K562 (cell line): ENCODE results near the gene FYTTD1. TPM values are rescaled to one million over a fixed set of nuclear protein-coding genes. Genes with fewer than 3 reads are reported as not detected.

ENCODE experiments used
- ARHGAP35 ChIP-seq: fragments of 450-650 bp; IDR thresholded peaks from 2 replicates; pipeline ENCODE4 v1.6.1; 2018; ENCODE audit not compliant: partially characterized antibody
- ATF7 ChIP-seq: fragments of 450-650 bp; IDR thresholded peaks from 2 replicates; pipeline ENCODE4 v1.7.1; 2014; ENCODE audit warnings: mild to moderate bottlenecking, moderate library complexity
- CEBPB ChIP-seq: fragments of 450-650 bp; IDR thresholded peaks from 2 replicates; pipeline ENCODE4 v1.6.1; 2016; ENCODE audit warnings: missing genetic modification characterization, missing compliant biosample characterization
- CREM ChIP-seq: IDR thresholded peaks from 2 replicates; pipeline ENCODE4 v1.6.1; 2014; ENCODE audit warnings: antibody characterized with exemption, low read depth
- CSDE1 ChIP-seq, 2 experiments: fragments of 450-650 bp; IDR thresholded peaks; 2 replicates each; pipeline ENCODE4 v1.6.1; 2016; ENCODE audit warnings: mild to moderate bottlenecking in 1 of 2
- DPF2 ChIP-seq: fragments of 450-650 bp; IDR thresholded peaks from 2 replicates; pipeline ENCODE4 v1.6.1; 2016
- GATAD2B ChIP-seq: fragments of 450-650 bp; IDR thresholded peaks from 2 replicates; pipeline ENCODE4 v1.6.1; 2017; ENCODE audit warnings: mild to moderate bottlenecking, borderline replicate concordance
- GTF2F1 ChIP-seq: IDR thresholded peaks from 2 replicates; pipeline ENCODE4 v1.6.1; 2011; ENCODE audit warnings: low read depth, low read length, improper control_type of control experiment
- HDAC2 ChIP-seq: fragments of 450-650 bp; IDR thresholded peaks from 2 replicates; pipeline ENCODE4 v1.6.1; 2016; ENCODE audit warnings: mild to moderate bottlenecking
- HEY1 ChIP-seq: fragments of 250-450 bp; sonication (Bioruptor Pico); IDR thresholded peaks from 2 replicates; pipeline ENCODE4 v1.5.0; 2020; ENCODE audit warnings: mild to moderate bottlenecking, moderate library complexity, borderline replicate concordance
- KLF6 ChIP-seq: fragments of 250-450 bp; sonication (Bioruptor Pico); IDR thresholded peaks from 2 replicates; pipeline ENCODE4 v1.4.0; 2020; ENCODE audit warnings: mild to moderate bottlenecking, moderate library complexity, borderline replicate concordance
- NRF1 ChIP-seq, 2 experiments: fragments of 450-650 bp; IDR thresholded peaks in 1 of 2; conservative IDR thresholded peaks in 1 of 2; 2 replicates each; pipeline ENCODE4 v1.6.1; 2014; ENCODE audit warnings: mild to moderate bottlenecking in 2 of 2
- POLR2B ChIP-seq: fragments of 450-650 bp; IDR thresholded peaks from 2 replicates; pipeline ENCODE4 v1.6.1; 2018; ENCODE audit warnings: low read depth; ENCODE audit not compliant: partially characterized antibody
- POLR2H ChIP-seq: IDR thresholded peaks from 2 replicates; pipeline ENCODE4 v1.6.1; 2016; ENCODE audit warnings: missing genetic modification characterization, low read depth, mild to moderate bottlenecking, control low read depth, missing compliant biosample characterization, moderate library complexity
- PTBP1 ChIP-seq: fragments of 200-400 bp; formaldehyde crosslinking; IDR thresholded peaks from 2 replicates; pipeline ENCODE4 v1.6.1; 2017; ENCODE audit warnings: low read depth, low read length
- RNF2 ChIP-seq: sonication (generic); IDR thresholded peaks from 2 replicates; pipeline ENCODE4 v1.6.1; 2016
- TRIM28 ChIP-seq: fragments of 450-650 bp; IDR thresholded peaks from 2 replicates; pipeline ENCODE4 v1.6.1; 2017
- XRCC4 ChIP-seq: IDR thresholded peaks from one replicate; pipeline ENCODE4 v1.6.1; 2011; ENCODE audit not compliant: insufficient read depth, insufficient read length; ENCODE audit errors: extremely low read depth
- ZBTB7A ChIP-seq: IDR thresholded peaks from 2 replicates; pipeline ENCODE4 v1.6.1; 2011; ENCODE audit warnings: low read depth, mild to moderate bottlenecking, low read length, moderate library complexity, borderline replicate concordance; ENCODE audit not compliant: control insufficient read depth
- ZEB2 ChIP-seq: fragments of 450-650 bp; IDR thresholded peaks from 2 replicates; pipeline ENCODE4 v1.6.1; 2016
- ZNF12 ChIP-seq: sonication (generic); formaldehyde crosslinking; IDR thresholded peaks from 2 replicates; pipeline ENCODE4 v1.4.0; 2020; ENCODE audit warnings: mild to moderate bottlenecking, missing genetic modification reagents
- ZNF79 ChIP-seq: fragments of 250-450 bp; sonication (Bioruptor Pico); IDR thresholded peaks from 2 replicates; pipeline ENCODE4 v1.4.0; 2020; ENCODE audit warnings: low read depth, mild to moderate bottlenecking, moderate library complexity
- polyA plus RNA-seq, 8 experiments: library from polyadenylated mRNA; depleted of rRNA in 4 of 8; stranded (reverse) in 5 of 8; unstranded in 3 of 8; fragments of >200 nt; fragmentation: Nextera tagmentation in 2 of 8; fragmentation: Illumina TruSeq in 1 of 8; extraction: Ambion mirVana in 2 of 8; extraction: Trizol in 1 of 8; gene quantifications; 2 replicates each; pipeline versions ENCODE4 v1.2.1 to v1.2.3, GENCODE V29; 2011 to 2014; ENCODE audit warnings: inconsistent platforms in 1 of 8, missing spikeins in 1 of 8
- total RNA-seq, 7 experiments: library from RNA; depleted of rRNA in 6 of 7; stranded (reverse); fragments of >200 nt in 6 of 7; fragmentation: Illumina TruSeq in 2 of 7; extraction: Trizol in 2 of 7; gene quantifications; 2 replicates each; pipeline versions ENCODE4 v1.2.1 to v1.2.3, GENCODE V29; 2011 to 2021; ENCODE audit warnings: low replicate concordance in 1 of 7
- TF ChIP-seq, protein P1 (sequence below): fragments of 200-800 bp; sonication (Bioruptor generic); IDR thresholded peaks from 2 replicates; pipeline ENCODE4 v1.6.1; 2017; ENCODE audit warnings: missing genetic modification characterization, missing compliant biosample characterization
- TF ChIP-seq, protein P2 (sequence below): fragments of 450-650 bp; IDR thresholded peaks from 2 replicates; pipeline ENCODE4 v1.6.1; 2016; ENCODE audit warnings: missing biosample characterization, missing genetic modification characterization
- TF ChIP-seq, protein P3 (sequence below): sonication (generic); formaldehyde crosslinking; IDR thresholded peaks from 2 replicates; pipeline ENCODE4 v1.8.0; 2022; ENCODE audit warnings: mild to moderate bottlenecking, missing genetic modification reagents, borderline replicate concordance
- TF ChIP-seq, protein P4 (sequence below): IDR thresholded peaks from 2 replicates; pipeline ENCODE4 v1.6.1; 2011; ENCODE audit not compliant: insufficient read length; ENCODE audit errors: extremely low read depth

The FYTTD1 gene
- total and polyA plus RNA-seq, 9 of the 15 experiments (the other 6 are each of a cell fraction or from before 2014, with no cell fraction given): 35.7 to 106 (median 76.3) TPM

DNA sequence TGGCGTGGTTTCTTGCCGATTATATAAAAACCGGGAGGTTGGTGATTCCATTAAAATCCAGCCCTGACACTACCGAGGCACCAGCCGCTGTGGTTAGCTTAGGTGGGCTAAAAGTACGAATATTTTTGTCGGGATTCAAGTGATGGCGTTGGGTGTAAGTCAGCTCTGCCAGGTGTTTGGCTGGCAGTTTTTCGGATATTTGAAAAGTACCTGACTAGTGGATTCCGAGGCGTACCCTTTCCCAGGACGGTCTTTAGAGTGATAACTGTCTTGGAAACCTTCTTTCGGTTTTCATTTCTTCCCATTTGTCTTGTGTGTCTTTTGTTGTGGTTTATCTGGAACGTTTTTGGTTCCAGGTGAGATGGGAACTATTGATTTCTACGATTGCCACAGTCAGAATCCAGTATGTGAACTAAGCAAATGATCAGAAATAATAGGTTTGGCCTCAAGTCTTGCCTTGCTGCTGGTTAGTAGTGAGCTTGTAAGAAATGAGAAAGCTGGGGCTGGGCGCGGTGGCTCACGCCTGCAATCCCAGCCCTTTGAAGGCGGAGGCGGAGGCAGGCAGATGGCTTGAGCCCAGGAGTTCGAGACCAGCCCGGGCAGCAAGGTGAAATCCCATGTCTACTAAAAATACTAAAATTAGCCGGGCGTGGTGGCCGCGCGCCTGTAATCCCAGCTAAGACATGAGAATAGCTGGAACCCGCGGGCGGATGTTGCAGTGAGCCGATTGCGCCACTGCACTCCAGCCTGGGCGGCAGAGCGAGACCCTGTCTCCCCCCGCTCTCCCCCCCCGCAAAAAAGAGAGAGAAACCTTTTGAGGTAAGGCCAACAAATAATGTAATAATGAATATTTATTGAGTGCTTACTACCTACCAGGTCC is 1.4 kb downstream of the FYTTD1 start (continued):
- TF ChIP-seq CSDE1 (IDR thresholded peaks at IDR 0.05) (no peak), HEY1 (CRISPR knock-in tag) (no peak), ZNF79 (CRISPR knock-in tag) (no peak), ZNF12 (CRISPR knock-in tag) (no peak), HDAC2 (no peak), CREM (no peak), GATAD2B (no peak), NRF1 (conservative IDR thresholded peaks at IDR 0.05 in 1 of 2, IDR thresholded peaks at IDR 0.05 in 1 of 2) (no peak), PTBP1 (no peak), ATF7 (no peak), GTF2F1 (no peak), DPF2 (peak; percentile 10; the same call in 1 of the 2 replicates), POLR2H (tag) (no peak), CEBPB (tag) (peak; percentile 92), RNF2 (no peak), XRCC4 (no peak), KLF6 (no peak), TRIM28 (no peak), ZEB2 (no peak), ZBTB7A (peak; percentile 82; the same call in 1 of the 2 replicates), POLR2B (no peak), ARHGAP35 (no peak)
- TF ChIP-seq, protein P1, sequence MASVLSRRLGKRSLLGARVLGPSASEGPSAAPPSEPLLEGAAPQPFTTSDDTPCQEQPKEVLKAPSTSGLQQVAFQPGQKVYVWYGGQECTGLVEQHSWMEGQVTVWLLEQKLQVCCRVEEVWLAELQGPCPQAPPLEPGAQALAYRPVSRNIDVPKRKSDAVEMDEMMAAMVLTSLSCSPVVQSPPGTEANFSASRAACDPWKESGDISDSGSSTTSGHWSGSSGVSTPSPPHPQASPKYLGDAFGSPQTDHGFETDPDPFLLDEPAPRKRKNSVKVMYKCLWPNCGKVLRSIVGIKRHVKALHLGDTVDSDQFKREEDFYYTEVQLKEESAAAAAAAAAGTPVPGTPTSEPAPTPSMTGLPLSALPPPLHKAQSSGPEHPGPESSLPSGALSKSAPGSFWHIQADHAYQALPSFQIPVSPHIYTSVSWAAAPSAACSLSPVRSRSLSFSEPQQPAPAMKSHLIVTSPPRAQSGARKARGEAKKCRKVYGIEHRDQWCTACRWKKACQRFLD: no peak
- TF ChIP-seq, protein P2, sequence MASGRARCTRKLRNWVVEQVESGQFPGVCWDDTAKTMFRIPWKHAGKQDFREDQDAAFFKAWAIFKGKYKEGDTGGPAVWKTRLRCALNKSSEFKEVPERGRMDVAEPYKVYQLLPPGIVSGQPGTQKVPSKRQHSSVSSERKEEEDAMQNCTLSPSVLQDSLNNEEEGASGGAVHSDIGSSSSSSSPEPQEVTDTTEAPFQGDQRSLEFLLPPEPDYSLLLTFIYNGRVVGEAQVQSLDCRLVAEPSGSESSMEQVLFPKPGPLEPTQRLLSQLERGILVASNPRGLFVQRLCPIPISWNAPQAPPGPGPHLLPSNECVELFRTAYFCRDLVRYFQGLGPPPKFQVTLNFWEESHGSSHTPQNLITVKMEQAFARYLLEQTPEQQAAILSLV (tag): no peak
- TF ChIP-seq, protein P3, sequence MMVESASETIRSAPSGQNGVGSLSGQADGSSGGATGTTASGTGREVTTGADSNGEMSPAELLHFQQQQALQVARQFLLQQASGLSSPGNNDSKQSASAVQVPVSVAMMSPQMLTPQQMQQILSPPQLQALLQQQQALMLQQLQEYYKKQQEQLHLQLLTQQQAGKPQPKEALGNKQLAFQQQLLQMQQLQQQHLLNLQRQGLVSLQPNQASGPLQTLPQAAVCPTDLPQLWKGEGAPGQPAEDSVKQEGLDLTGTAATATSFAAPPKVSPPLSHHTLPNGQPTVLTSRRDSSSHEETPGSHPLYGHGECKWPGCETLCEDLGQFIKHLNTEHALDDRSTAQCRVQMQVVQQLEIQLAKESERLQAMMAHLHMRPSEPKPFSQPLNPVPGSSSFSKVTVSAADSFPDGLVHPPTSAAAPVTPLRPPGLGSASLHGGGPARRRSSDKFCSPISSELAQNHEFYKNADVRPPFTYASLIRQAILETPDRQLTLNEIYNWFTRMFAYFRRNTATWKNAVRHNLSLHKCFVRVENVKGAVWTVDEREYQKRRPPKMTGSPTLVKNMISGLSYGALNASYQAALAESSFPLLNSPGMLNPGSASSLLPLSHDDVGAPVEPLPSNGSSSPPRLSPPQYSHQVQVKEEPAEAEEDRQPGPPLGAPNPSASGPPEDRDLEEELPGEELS (CRISPR knock-in tag): no peak
- TF ChIP-seq, protein P4, sequence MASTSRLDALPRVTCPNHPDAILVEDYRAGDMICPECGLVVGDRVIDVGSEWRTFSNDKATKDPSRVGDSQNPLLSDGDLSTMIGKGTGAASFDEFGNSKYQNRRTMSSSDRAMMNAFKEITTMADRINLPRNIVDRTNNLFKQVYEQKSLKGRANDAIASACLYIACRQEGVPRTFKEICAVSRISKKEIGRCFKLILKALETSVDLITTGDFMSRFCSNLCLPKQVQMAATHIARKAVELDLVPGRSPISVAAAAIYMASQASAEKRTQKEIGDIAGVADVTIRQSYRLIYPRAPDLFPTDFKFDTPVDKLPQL: no peak
